Measurements from ENCODE around the gene PBX3.
"Not testable (repeated sequence)": the region's sequence is repeated elsewhere in the genome, so short reads cannot be mapped to it uniquely, and the experiment has no call there.

Gene PBX3

GRCh38 chr9:125823874-125824406, 76.8 kb downstream of the PBX3 start:
- not testable (repeated sequence) for DNase-seq

- DNase-seq, result no peak
Measured at GRCh38 chr9:125825762-125826161, 78.6 kb downstream of the PBX3 start.

GRCh38 chr9:125826850-125827249, 79.7 kb downstream of the PBX3 start:
- DNase-seq, result no peak

GRCh38 chr9:125829743-125830142, 82.6 kb downstream of the PBX3 start:
- DNase-seq, result peak; percentile 23

GRCh38 chr9:125831054-125831453, 83.9 kb downstream of the PBX3 start:
- DNase-seq, result no peak

- DNase-seq, result no peak
Measured at GRCh38 chr9:125831616-125832015, 84.4 kb downstream of the PBX3 start.

- DNase-seq, result no peak
Measured at GRCh38 chr9:125835655-125836054, 88.5 kb downstream of the PBX3 start.

- no peak for DNase-seq
Measured at GRCh38 chr9:125839317-125839716, 92.1 kb downstream of the PBX3 start.

GRCh38 chr9:125841444-125841843, 94.3 kb downstream of the PBX3 start:
- DNase-seq, result no peak

- DNase-seq, result no peak
Measured at GRCh38 chr9:125842242-125842641, 95.1 kb downstream of the PBX3 start.

GRCh38 chr9:125843646-125844045, 96.5 kb downstream of the PBX3 start:
- no peak for DNase-seq

GRCh38 chr9:125844611-125845010, 97.4 kb downstream of the PBX3 start:
- DNase-seq, result no peak

GRCh38 chr9:125845271-125845808, 98.2 kb downstream of the PBX3 start:
- DNase-seq, result no peak

- no peak for DNase-seq
Measured at GRCh38 chr9:125847735-125848134, 100.6 kb downstream of the PBX3 start.

GRCh38 chr9:125850106-125850632, 103.0 kb downstream of the PBX3 start:
- DNase-seq, result no peak

- no peak for DNase-seq
Measured at GRCh38 chr9:125850763-125851162, 103.6 kb downstream of the PBX3 start.

GRCh38 chr9:125851979-125852378, 104.8 kb downstream of the PBX3 start:
- DNase-seq, result no peak

- DNase-seq, result no peak
Measured at GRCh38 chr9:125852386-125852785, 105.2 kb downstream of the PBX3 start.

GRCh38 chr9:125854553-125855275, 107.5 kb downstream of the PBX3 start:
- DNase-seq, result peak; percentile 17

GRCh38 chr9:125856331-125856730, 109.2 kb downstream of the PBX3 start:
- DNase-seq, result no peak

- peak; percentile 7 for DNase-seq
Measured at GRCh38 chr9:125861405-125862058, 114.4 kb downstream of the PBX3 start.

- no peak for DNase-seq
Measured at GRCh38 chr9:125863923-125864322, 116.8 kb downstream of the PBX3 start.

- peak; percentile 16 for DNase-seq
Measured at GRCh38 chr9:125867751-125868415, 120.7 kb downstream of the PBX3 start.
